Colonic mucosa (tissue), 4 donors: Measurements from ENCODE around the gene AHCTF1. TPM values are rescaled to one million over a fixed set of nuclear protein-coding genes. Genes with fewer than 3 reads are reported as not detected.

Experiments
- DNase-seq: peaks from one replicate; pipeline ENCODE4 v3.0.0-alpha.2; 2020
- H3K27ac ChIP-seq: fragments of 200-600 bp; one replicate; pipeline ENCODE4 v1.8.0; 2021
- H3K27me3 ChIP-seq: fragments of 200-600 bp; one replicate; pipeline ENCODE4 v1.8.0; 2021
- H3K36me3 ChIP-seq: fragments of 200-600 bp; one replicate; pipeline ENCODE4 v1.8.0; 2021
- H3K4me1 ChIP-seq: fragments of 200-600 bp; one replicate; pipeline ENCODE4 v1.8.0; 2021; ENCODE audit warnings: mild to moderate bottlenecking
- H3K4me3 ChIP-seq: fragments of 200-600 bp; one replicate; pipeline ENCODE4 v1.8.0; 2021
- H3K9ac ChIP-seq, 2 donors: one replicate each; pipeline ENCODE4 v1.7.0; 2013; ENCODE audit warnings: control low read depth in 2 of 2, low read depth in 2 of 2, low read length in 2 of 2
- H3K9me3 ChIP-seq: fragments of 200-600 bp; one replicate; pipeline ENCODE4 v1.8.0; 2021
- CTCF ChIP-seq: fragments of 200-600 bp; IDR thresholded peaks from one replicate; pipeline ENCODE4 v1.8.0; 2022; ENCODE audit warnings: antibody characterized with exemption, mild to moderate bottlenecking
- intact Hi-C: fragments of 100-400 bp; cut with DNase I; formaldehyde crosslinking; loops from one replicate; pipeline ENCODE4 v1.14.1; 2022
- total RNA-seq, 2 donors: library from RNA; stranded (reverse); fragmentation: NEBNext Ultra II Directional in 1 of 2; extraction: Animal tissue kit (Norgen Biotek cat#: 25700) in 1 of 2; gene quantifications; one replicate each; pipeline ENCODE4 v1.2.1, GENCODE V29; 2021
- donor health status: healthy.
- donor health status: DM: no; HTN: no; CAD: no.
- donor health status: DM: no; HTN: no; CAD: no.

AHCTF1 gene
- total RNA-seq, 2 donors from 2014 or later: 22.8 to 24.5 TPM

- DNase-seq: no peak
- no peak for TF ChIP-seq CTCF
- intact Hi-C loops: no loop called here
- Histone ChIP-seq H3K4me1 (no peaks in the 10 kb centered on the region), H3K9me3 (no peaks in the 10 kb centered on the region), H3K9ac (no peak overlapping the region), H3K27me3 (no peaks in the 10 kb centered on the region), H3K36me3 (no peaks in the 10 kb centered on the region), H3K27ac (no peak overlapping the region), H3K4me3 (no peak overlapping the region)
Observed at GRCh38 chr1:246969621-246970020, 37.9 kb upstream of the AHCTF1 start.

DNA sequence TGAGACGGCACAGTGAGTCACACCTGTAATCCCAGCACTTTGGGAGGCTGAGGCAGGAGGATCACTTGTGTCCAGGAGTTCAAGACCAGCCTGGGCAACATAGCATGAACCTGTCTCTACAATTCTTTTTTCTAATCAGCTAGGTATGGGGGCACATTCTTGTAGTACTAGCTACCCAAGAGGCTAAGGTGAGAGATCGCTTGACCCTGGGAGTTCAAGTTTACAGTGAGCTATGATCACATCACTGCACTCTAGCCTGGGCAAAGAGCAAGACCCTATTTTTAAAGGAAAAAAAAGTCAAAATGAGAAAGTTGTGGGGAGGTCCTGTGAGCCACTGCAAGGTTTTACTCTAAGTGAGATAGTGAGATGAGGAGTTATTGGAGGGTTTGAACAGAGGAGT, 34.8 kb upstream of the AHCTF1 start:
- Histone ChIP-seq H3K9me3 (no peaks in the 10 kb centered on the region), H3K27ac (no peak overlapping the region), H3K4me3 (no peak overlapping the region), H3K36me3 (no peaks in the 10 kb centered on the region), H3K9ac (no peak overlapping the region), H3K4me1 (no peaks in the 10 kb centered on the region), H3K27me3 (no peaks in the 10 kb centered on the region)
- TF ChIP-seq CTCF: no peak
- intact Hi-C loops: no loop called here
- DNase-seq: no peak

- Histone ChIP-seq H3K27ac (no peak overlapping the region), H3K36me3 (no peaks in the 10 kb centered on the region), H3K4me3 (no peak overlapping the region), H3K9me3 (no peaks in the 10 kb centered on the region), H3K4me1 (no peaks in the 10 kb centered on the region), H3K9ac (no peak overlapping the region), H3K27me3 (no peaks in the 10 kb centered on the region)
- intact Hi-C loops: no loop called here
- no peak for TF ChIP-seq CTCF
- DNase-seq: no peak
Observed at GRCh38 chr1:246959944-246960693, 28.4 kb upstream of the AHCTF1 start.

GRCh38 chr1:246954126-246954525, 22.4 kb upstream of the AHCTF1 start:
- Histone ChIP-seq H3K9ac (no peak overlapping the region), H3K4me1 (no peaks in the 10 kb centered on the region), H3K36me3 (no peaks in the 10 kb centered on the region), H3K9me3 (no peaks in the 10 kb centered on the region), H3K4me3 (no peak overlapping the region), H3K27me3 (no peaks in the 10 kb centered on the region), H3K27ac (no peak overlapping the region)
- intact Hi-C loops: no loop called here
- no peak for TF ChIP-seq CTCF
- no peak for DNase-seq

DNA sequence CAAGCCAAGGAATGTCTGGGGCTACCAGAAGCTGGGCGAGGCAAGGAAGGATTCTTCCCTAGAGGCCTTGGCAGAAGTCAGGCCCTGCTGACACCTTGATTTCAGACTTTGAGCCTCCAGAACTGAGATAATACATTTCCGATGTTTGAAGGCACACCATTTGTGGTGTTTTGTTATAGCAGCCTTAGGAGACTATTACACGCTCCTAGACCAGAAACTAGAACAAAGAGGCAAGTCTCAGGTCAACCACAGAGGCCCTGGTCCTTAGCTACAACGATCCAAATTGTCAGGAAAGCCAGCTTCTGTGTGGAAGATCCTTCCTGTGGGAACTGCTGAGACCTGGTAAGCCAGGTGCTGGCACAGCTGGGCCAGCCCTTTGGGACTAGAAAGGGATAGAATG, 19.7 kb upstream of the AHCTF1 start:
- no peaks in the 10 kb centered on the region for H3K9me3 ChIP-seq
- no peak for TF ChIP-seq CTCF
- no peak overlapping the region for H3K27ac ChIP-seq
- H3K27me3 ChIP-seq: no peaks in the 10 kb centered on the region
- H3K4me1 ChIP-seq: no peaks in the 10 kb centered on the region
- H3K9ac ChIP-seq: no peak overlapping the region
- DNase-seq: no peak
- intact Hi-C loops: no loop called here
- H3K4me3 ChIP-seq: no peak overlapping the region
- H3K36me3 ChIP-seq: no peaks in the 10 kb centered on the region
